Left lung (tissue), 10 donors: ENCODE data around the gene XXYLT1. TPM values are rescaled to one million over a fixed set of nuclear protein-coding genes. Genes with fewer than 3 reads are reported as not detected.

ENCODE experiments used
- ATAC-seq: fragments of 200-7000 bp; cut with Tn5 transposase; one replicate; pipeline ENCODE4 v1.9.1; 2020; ENCODE audit warnings: moderate library complexity
- DNase-seq, 4 donors: peaks; one replicate each; pipeline ENCODE4 v3.0.0-alpha.2; 2013 to 2020
- H3K27ac ChIP-seq, 2 donors: fragments of 200-600 bp; sonication (generic) in 1 of 2; one replicate each; pipeline versions ENCODE4 v1.5.0 to v1.8.0; 2020 to 2021
- H3K27me3 ChIP-seq, 2 donors: fragments of 200-600 bp; sonication (generic) in 1 of 2; one replicate each; pipeline versions ENCODE4 v1.5.0 to v1.8.0; 2020 to 2021
- H3K36me3 ChIP-seq, 2 donors: fragments of 200-600 bp; sonication (generic) in 1 of 2; one replicate each; pipeline versions ENCODE4 v1.5.0 to v1.8.0; 2020 to 2021
- H3K4me1 ChIP-seq, 2 donors: fragments of 200-600 bp; one replicate each; pipeline ENCODE4 v1.8.0; 2021
- H3K4me3 ChIP-seq, 2 donors: fragments of 200-600 bp; sonication (generic) in 1 of 2; one replicate each; pipeline versions ENCODE4 v1.5.0 to v1.8.0; 2020 to 2021; ENCODE audit warnings: mild to moderate bottlenecking in 1 of 2
- H3K9me3 ChIP-seq, 2 donors: fragments of 200-600 bp; sonication (generic) in 1 of 2; one replicate each; pipeline versions ENCODE4 v1.5.0 to v1.8.0; 2020 to 2021
- CTCF ChIP-seq, 2 donors: fragments of 200-600 bp; sonication (generic) in 1 of 2; IDR thresholded peaks; one replicate each; pipeline versions ENCODE4 v1.5.0 to v1.8.0; 2021; ENCODE audit warnings: antibody characterized with exemption in 2 of 2
- intact Hi-C, 2 donors: fragments of 100-400 bp; cut with DNase I; formaldehyde crosslinking; loops; one replicate each; pipeline versions ENCODE4 v1.11.2 to v1.14.2; 2022
- polyA plus RNA-seq, 6 donors: library from polyadenylated mRNA; unstranded; fragments of 120-200 nt; gene quantifications; one replicate each; pipeline ENCODE4 v1.2.1, GENCODE V29; 2013; ENCODE audit not compliant: insufficient read length in 6 of 6
- total RNA-seq, 2 donors: library from RNA; stranded (reverse); fragmentation: NEBNext Ultra II Directional; extraction: Animal tissue kit (Norgen Biotek cat#: 25700); gene quantifications; one replicate each; pipeline ENCODE4 v1.2.1, GENCODE V29; 2021
- donor health status: DM: no; HTN: yes; CAD: no.
- donor health status: DM: no; HTN: no; CAD: no.

XXYLT1 gene
- total and polyA plus RNA-seq, 8 donors: 11.3 to 31.1 (median 25.5) TPM

- peak; percentile 40 for ATAC-seq
- peak in 1 of 4 donors; percentile 19 for DNase-seq
- H3K4me3 ChIP-seq: no peak overlapping the region
Observed at GRCh38 chr3:195250473-195251251, 20.3 kb downstream of the XXYLT1 start.

GRCh38 chr3:195249858-195250464 is 21.0 kb downstream of the XXYLT1 start:
- Histone ChIP-seq H3K27me3 (no peaks in the 10 kb centered on the region), H3K9me3 (no peaks in the 10 kb centered on the region), H3K36me3 (peaks cover 0 to 4% of the 10 kb centered on the region in 2 donors), H3K4me3 (no peak overlapping the region), H3K27ac (no peak overlapping the region), H3K4me1 (no peaks in the 10 kb centered on the region)
- TF ChIP-seq CTCF (IDR thresholded peaks at IDR 0.05): no peak
- DNase-seq (peak in 2 of 4 donors; percentile 12 to 26), ATAC-seq (no peak)
- intact Hi-C loops: no loop called here

More at GRCh38 chr3:195250473-195251251, 20.3 kb downstream of the XXYLT1 start:
- no peaks in the 10 kb centered on the region for H3K27me3 ChIP-seq
- H3K27ac ChIP-seq: no peak overlapping the region
- peaks cover 0 to 4% of the 10 kb centered on the region in 2 donors for H3K36me3 ChIP-seq
- no peaks in the 10 kb centered on the region for H3K4me1 ChIP-seq
- H3K9me3 ChIP-seq: no peaks in the 10 kb centered on the region
- intact Hi-C loops: no loop called here
- TF ChIP-seq CTCF (IDR thresholded peaks at IDR 0.05): no peak

- H3K4me1 ChIP-seq: no peaks in the 10 kb centered on the region
- no peaks in the 10 kb centered on the region for H3K27me3 ChIP-seq
- no peaks in the 10 kb centered on the region for H3K9me3 ChIP-seq
- intact Hi-C loops: no loop called here
- DNase-seq (peak in 1 of 4 donors; percentile 27), ATAC-seq (no peak)
- H3K4me3 ChIP-seq: no peak overlapping the region
- peaks cover 0 to 4% of the 10 kb centered on the region in 2 donors for H3K36me3 ChIP-seq
- TF ChIP-seq CTCF (IDR thresholded peaks at IDR 0.05): no peak
- H3K27ac ChIP-seq: no peak overlapping the region
Observed at GRCh38 chr3:195249057-195249770, 21.7 kb downstream of the XXYLT1 start.

GRCh38 chr3:195248281-195248680 is 22.7 kb downstream of the XXYLT1 start:
- no peaks in the 10 kb centered on the region for H3K4me1 ChIP-seq
- no peak overlapping the region for H3K27ac ChIP-seq
- H3K36me3 ChIP-seq: peaks cover 0 to 4% of the 10 kb centered on the region in 2 donors
- DNase-seq: peak in 1 of 4 donors; percentile 6
- intact Hi-C loops: no loop called here
- ATAC-seq: no peak
- H3K4me3 ChIP-seq: no peak overlapping the region
- no peaks in the 10 kb centered on the region for H3K27me3 ChIP-seq
- TF ChIP-seq CTCF (IDR thresholded peaks at IDR 0.05): no peak
- H3K9me3 ChIP-seq: no peaks in the 10 kb centered on the region

- no peak for ATAC-seq
- intact Hi-C loops: no loop called here
- no peaks in the 10 kb centered on the region for H3K27me3 ChIP-seq
- H3K36me3 ChIP-seq: peaks cover 0 to 4% of the 10 kb centered on the region in 2 donors
- no peak for TF ChIP-seq CTCF (IDR thresholded peaks at IDR 0.05)
- no peaks in the 10 kb centered on the region for H3K9me3 ChIP-seq
- peak in 2 of 4 donors; percentile 18 to 24 for DNase-seq
- no peak overlapping the region for H3K4me3 ChIP-seq
- no peaks in the 10 kb centered on the region for H3K4me1 ChIP-seq
- H3K27ac ChIP-seq: no peak overlapping the region
Observed at GRCh38 chr3:195247863-195248189, 23.1 kb downstream of the XXYLT1 start.
